Panc1 (cell line): ENCODE data around the gene LIPF.

Source experiments
- POLR2AphosphoS5 ChIP-seq: IDR thresholded peaks from 2 replicates; pipeline ENCODE4 v1.6.1; 2012; ENCODE audit warnings: mild to moderate bottlenecking, low read depth, low read length, moderate library complexity
- SIN3A ChIP-seq: IDR thresholded peaks from 2 replicates; pipeline ENCODE4 v1.6.1; 2012; ENCODE audit warnings: low read depth, mild to moderate bottlenecking, low read length, moderate library complexity, borderline replicate concordance; ENCODE audit not compliant: insufficient read depth
- TF ChIP-seq, protein P1 (sequence below): fragments of 450-650 bp; IDR thresholded peaks from 2 replicates; pipeline ENCODE4 v1.5.1; 2017; ENCODE audit warnings: mild to moderate bottlenecking
- TF ChIP-seq, protein P2 (sequence below), 2 experiments: IDR thresholded peaks; 2 replicates each; pipeline ENCODE4 v1.6.1; 2011 to 2012; ENCODE audit warnings: low read depth in 2 of 2, control low read depth in 1 of 2, low read length in 1 of 2, mild to moderate bottlenecking in 1 of 2, moderate library complexity in 1 of 2; ENCODE audit not compliant: insufficient read depth in 1 of 2

DNA sequence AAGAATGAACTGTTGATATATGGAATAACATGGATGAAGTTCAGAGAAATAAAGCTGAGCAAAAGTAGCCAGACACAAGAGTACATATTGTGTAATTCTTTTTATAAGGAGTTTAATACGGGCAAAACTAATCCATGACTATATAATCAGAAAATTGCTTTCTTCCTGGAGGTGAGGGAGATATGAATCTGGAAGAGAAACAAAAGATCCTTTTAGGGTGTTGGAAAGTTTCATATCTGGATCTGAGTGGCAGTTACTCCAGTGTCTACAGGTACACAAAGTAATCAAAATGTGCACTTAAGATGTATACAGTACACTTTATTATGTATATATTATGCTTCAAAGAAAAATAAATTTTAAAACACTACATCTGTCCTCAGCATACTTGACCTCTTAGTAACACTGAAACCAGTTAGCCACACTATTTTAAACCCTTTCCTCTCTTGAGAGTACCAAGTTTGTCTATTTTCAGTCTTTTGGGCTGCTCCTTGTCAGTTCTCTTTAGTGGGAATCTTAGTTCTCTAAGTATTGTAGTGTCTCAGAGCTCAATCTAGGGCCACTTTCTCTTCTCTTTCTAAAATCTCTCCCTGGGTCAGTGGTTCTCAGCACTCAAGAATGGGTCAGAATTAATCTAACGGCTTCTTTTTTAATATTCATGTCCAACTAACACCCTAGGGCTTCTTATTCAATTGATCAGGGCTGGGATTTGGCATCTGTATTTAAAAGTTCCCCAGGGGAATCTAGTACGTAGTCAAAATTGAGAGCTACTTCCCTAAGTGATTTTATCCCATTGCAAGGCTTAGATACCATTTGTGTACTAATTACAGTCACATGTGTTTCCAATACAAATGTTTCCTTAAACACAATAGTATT is 4.3 kb upstream of the LIPF start:
- TF ChIP-seq, protein P1, sequence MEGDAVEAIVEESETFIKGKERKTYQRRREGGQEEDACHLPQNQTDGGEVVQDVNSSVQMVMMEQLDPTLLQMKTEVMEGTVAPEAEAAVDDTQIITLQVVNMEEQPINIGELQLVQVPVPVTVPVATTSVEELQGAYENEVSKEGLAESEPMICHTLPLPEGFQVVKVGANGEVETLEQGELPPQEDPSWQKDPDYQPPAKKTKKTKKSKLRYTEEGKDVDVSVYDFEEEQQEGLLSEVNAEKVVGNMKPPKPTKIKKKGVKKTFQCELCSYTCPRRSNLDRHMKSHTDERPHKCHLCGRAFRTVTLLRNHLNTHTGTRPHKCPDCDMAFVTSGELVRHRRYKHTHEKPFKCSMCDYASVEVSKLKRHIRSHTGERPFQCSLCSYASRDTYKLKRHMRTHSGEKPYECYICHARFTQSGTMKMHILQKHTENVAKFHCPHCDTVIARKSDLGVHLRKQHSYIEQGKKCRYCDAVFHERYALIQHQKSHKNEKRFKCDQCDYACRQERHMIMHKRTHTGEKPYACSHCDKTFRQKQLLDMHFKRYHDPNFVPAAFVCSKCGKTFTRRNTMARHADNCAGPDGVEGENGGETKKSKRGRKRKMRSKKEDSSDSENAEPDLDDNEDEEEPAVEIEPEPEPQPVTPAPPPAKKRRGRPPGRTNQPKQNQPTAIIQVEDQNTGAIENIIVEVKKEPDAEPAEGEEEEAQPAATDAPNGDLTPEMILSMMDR = no peak
- TF ChIP-seq SIN3A = no peak
- TF ChIP-seq POLR2AphosphoS5 = no peak
- TF ChIP-seq, protein P2, sequence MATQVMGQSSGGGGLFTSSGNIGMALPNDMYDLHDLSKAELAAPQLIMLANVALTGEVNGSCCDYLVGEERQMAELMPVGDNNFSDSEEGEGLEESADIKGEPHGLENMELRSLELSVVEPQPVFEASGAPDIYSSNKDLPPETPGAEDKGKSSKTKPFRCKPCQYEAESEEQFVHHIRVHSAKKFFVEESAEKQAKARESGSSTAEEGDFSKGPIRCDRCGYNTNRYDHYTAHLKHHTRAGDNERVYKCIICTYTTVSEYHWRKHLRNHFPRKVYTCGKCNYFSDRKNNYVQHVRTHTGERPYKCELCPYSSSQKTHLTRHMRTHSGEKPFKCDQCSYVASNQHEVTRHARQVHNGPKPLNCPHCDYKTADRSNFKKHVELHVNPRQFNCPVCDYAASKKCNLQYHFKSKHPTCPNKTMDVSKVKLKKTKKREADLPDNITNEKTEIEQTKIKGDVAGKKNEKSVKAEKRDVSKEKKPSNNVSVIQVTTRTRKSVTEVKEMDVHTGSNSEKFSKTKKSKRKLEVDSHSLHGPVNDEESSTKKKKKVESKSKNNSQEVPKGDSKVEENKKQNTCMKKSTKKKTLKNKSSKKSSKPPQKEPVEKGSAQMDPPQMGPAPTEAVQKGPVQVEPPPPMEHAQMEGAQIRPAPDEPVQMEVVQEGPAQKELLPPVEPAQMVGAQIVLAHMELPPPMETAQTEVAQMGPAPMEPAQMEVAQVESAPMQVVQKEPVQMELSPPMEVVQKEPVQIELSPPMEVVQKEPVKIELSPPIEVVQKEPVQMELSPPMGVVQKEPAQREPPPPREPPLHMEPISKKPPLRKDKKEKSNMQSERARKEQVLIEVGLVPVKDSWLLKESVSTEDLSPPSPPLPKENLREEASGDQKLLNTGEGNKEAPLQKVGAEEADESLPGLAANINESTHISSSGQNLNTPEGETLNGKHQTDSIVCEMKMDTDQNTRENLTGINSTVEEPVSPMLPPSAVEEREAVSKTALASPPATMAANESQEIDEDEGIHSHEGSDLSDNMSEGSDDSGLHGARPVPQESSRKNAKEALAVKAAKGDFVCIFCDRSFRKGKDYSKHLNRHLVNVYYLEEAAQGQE (IDR thresholded peaks at IDR 0.05; ENCODE audit: insufficient read depth in 1 of 2, low read depth in 2 of 2, low read length in 1 of 2) = no peak
